GM12864 (cell line): Measurements from ENCODE around the gene LPP.

Experiments used
- DNase-seq: peaks from one replicate; pipeline ENCODE4 v3.0.0-alpha.2; 2011; ENCODE audit warnings: low read depth
- H3K4me3 ChIP-seq: 2 replicates; pipeline ENCODE4 v1.5.1; 2011; ENCODE audit warnings: mild to moderate bottlenecking, low read depth, low read length, control low read depth
- CTCF ChIP-seq: IDR thresholded peaks from 2 replicates; pipeline ENCODE4 v1.5.1; 2011; ENCODE audit warnings: low read depth, mild to moderate bottlenecking, moderate library complexity, low read length, control low read depth, inconsistent platforms; ENCODE audit errors: missing control alignments

LPP gene

DNA sequence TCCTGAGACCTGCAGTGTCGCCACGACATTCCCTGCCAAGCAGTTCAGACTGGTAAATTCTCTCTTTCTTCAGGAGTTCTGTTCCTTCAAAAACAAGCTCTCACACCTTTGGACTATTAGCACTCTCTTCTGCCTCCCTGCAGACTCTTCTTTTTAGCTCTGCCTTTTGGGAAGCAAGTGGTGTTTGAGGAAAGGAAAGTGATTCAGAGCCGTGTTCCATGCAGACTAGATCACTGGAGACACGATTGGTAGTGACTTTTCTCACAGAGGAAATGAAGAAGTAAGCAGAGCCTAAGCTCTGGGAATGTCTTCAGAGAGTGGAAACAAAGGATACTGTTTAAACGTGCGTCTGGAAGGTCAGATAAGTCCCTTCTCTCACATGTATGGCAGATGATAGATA, 747.2 kb downstream of the LPP start:
- H3K4me3 ChIP-seq, result no peak overlapping the region
- TF ChIP-seq CTCF, result no peak
- DNase-seq, result no peak

- TF ChIP-seq CTCF, result no peak
- DNase-seq, result no peak
- no peak overlapping the region for H3K4me3 ChIP-seq
Measured at GRCh38 chr3:188901671-188902287, 747.8 kb downstream of the LPP start.

GRCh38 chr3:188904670-188905069, 750.7 kb downstream of the LPP start:
- DNase-seq, result no peak
- TF ChIP-seq CTCF, result no peak

GRCh38 chr3:188905547-188905946, 751.6 kb downstream of the LPP start:
- no peak for DNase-seq
- no peak overlapping the region for H3K4me3 ChIP-seq
- TF ChIP-seq CTCF, result no peak

More at GRCh38 chr3:188904670-188905069, 750.7 kb downstream of the LPP start:
- H3K4me3 ChIP-seq, result no peak overlapping the region

DNA sequence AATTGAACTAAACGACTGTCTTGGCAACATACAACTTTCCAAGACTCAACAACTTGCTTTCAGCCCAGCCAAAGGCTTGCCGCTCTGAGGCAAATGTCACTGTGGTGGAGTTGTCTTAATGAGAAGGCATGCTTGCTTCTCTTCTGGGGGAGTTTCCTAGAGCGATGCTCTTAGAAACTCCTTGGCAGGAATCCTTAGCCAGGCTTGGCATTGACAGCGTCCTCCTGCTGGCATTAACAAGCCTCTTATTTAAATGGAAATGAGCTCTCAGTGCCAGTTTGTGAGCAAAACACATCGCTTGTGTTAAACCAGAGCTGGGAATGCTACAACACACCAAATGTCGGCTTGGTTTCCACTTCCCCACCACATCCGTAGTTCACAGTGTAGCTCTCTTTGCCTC, 752.3 kb downstream of the LPP start:
- TF ChIP-seq CTCF, result no peak
- DNase-seq, result no peak
- H3K4me3 ChIP-seq, result no peak overlapping the region

DNA sequence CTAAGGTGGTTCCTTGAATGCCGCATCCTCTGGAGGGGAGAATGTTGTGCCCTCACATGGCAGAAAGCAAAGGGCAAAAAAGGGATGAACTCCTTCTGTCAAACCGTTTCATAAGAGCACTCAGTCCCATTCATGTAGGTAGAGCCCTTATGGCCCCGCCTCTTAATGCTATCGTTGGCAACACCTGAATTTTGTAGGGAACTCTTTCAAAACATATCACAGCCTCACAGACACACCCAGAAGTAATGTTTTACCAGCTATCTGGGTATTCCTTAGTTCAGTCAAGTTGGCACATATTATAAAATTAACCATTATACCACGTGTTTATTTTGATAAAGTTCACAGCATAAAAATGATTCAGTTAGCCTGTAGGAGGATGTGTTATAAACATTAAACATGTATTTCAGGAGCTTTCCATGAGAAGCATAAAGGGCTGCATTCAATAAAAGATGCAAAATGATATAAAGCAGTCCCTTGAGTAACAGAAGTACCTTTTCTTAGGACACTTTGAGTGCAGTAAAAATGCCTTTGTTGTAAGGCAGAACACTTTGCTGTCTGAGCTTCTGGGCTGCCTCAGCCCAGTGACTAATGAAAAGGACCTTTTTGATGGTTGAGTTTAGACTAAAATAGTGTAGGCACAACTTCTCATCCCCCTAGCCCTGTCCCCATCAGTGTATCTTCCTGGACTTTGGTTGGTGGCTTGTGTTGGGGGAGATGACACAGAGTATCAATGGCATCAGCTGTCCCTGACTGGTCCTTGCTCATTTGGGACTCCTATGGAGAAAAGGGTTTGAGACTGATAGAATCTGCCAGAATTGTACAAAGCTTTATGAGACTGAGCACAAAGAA, 754.3 kb downstream of the LPP start:
- no peak overlapping the region for H3K4me3 ChIP-seq
- no peak for DNase-seq

More for the DNA sequence above, 754.3 kb downstream of the LPP start:
- TF ChIP-seq CTCF, result no peak
